GM12891 (cell line): ENCODE results near the gene KIAA1586.

Source experiments
- PAX5 ChIP-seq: IDR thresholded peaks from 2 replicates; pipeline ENCODE4 v1.6.1; 2011; ENCODE audit warnings: low read length, moderate library complexity, mild to moderate bottlenecking; ENCODE audit not compliant: insufficient read depth, severe bottlenecking
- POLR2A ChIP-seq: IDR thresholded peaks from 2 replicates; pipeline ENCODE4 v1.6.1; 2011; ENCODE audit warnings: low read depth, low read length, control low read depth
- POLR2AphosphoS5 ChIP-seq: IDR thresholded peaks from 2 replicates; pipeline ENCODE4 v1.6.1; 2011; ENCODE audit warnings: low read depth, low read length, control low read depth
- POU2F2 ChIP-seq: IDR thresholded peaks from 2 replicates; pipeline ENCODE4 v1.6.1; 2011; ENCODE audit warnings: low read depth, mild to moderate bottlenecking, control low read depth, low read length, moderate library complexity
- SPI1 ChIP-seq: IDR thresholded peaks from 2 replicates; pipeline ENCODE4 v1.6.1; 2011; ENCODE audit warnings: low read depth, low read length, control low read depth
- TAF1 ChIP-seq: IDR thresholded peaks from 2 replicates; pipeline ENCODE4 v1.6.1; 2011; ENCODE audit warnings: low read depth, low read length, control low read depth

DNA sequence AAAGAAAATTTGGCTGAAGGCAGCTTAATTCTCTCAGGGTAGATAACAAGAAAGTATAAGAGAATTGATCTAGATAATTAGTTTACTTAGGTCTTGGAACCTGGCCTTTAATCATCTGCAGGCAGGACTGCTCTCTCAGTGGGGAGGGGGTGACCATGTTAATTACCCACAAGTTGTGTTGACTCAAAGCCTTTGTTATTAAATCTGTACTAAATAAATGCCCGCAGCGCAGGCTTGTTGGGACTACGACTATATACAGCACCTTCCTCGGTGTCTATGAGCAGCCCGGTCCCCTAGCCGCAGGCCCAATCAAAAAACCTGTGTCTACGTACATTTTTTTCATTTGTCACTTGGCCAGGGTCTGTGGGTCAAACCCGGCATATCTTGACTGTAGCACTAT, 27.9 kb downstream of the KIAA1586 start:
- no peak for TF ChIP-seq POLR2A
- no peak for TF ChIP-seq POLR2AphosphoS5
- TF ChIP-seq TAF1 = no peak
- TF ChIP-seq POU2F2 = no peak
- TF ChIP-seq SPI1 = no peak
- no peak for TF ChIP-seq PAX5
